GM19452 (cell line): ENCODE measurements around the gene ANKRD10.

Experiments
- ATAC-seq: cut with Tn5 transposase; IDR thresholded peaks from one replicate; pipeline ENCODE4 v1.9.1; 2021; ENCODE audit not compliant: unreplicated experiment

ANKRD10 gene

GRCh38 chr13:110887597-110888333 lies 27.1 kb downstream of the ANKRD10 start:
- ATAC-seq: no peak

GRCh38 chr13:110886870-110887596 lies 27.8 kb downstream of the ANKRD10 start:
- ATAC-seq: no peak

- ATAC-seq: no peak
Measured at GRCh38 chr13:110885966-110886869, 28.7 kb downstream of the ANKRD10 start.

- ATAC-seq: no peak
Measured at GRCh38 chr13:110885516-110885915, 29.4 kb downstream of the ANKRD10 start.

- no peak for ATAC-seq
Measured at GRCh38 chr13:110884517-110884916, 30.4 kb downstream of the ANKRD10 start.

GRCh38 chr13:110883542-110883941 lies 31.3 kb downstream of the ANKRD10 start:
- no peak for ATAC-seq

- ATAC-seq: no peak
Measured at GRCh38 chr13:110882972-110883371, 31.9 kb downstream of the ANKRD10 start.

GRCh38 chr13:110881839-110882627 lies 32.8 kb downstream of the ANKRD10 start:
- no peak for ATAC-seq

- ATAC-seq: no peak
Measured at GRCh38 chr13:110880627-110881026, 34.2 kb downstream of the ANKRD10 start.

- ATAC-seq: no peak
Measured at GRCh38 chr13:110879482-110879881, 35.4 kb downstream of the ANKRD10 start.

- ATAC-seq: no peak
Measured at GRCh38 chr13:110877737-110878258, 37.1 kb downstream of the ANKRD10 start.

GRCh38 chr13:110876609-110877008 lies 38.3 kb downstream of the ANKRD10 start:
- ATAC-seq: no peak

- no peak for ATAC-seq
Measured at GRCh38 chr13:110875241-110875640, 39.6 kb downstream of the ANKRD10 start.

GRCh38 chr13:110874508-110874960 lies 40.3 kb downstream of the ANKRD10 start:
- no peak for ATAC-seq

GRCh38 chr13:110873639-110874507 lies 41.0 kb downstream of the ANKRD10 start:
- no peak for ATAC-seq

- no peak for ATAC-seq
Measured at GRCh38 chr13:110872768-110873638, 41.9 kb downstream of the ANKRD10 start.

GRCh38 chr13:110872034-110872767 lies 42.7 kb downstream of the ANKRD10 start:
- ATAC-seq: no peak
